Hepatocyte (in vitro differentiated cells): Measurements from ENCODE around the gene SMAP2. TPM values are rescaled to one million over a fixed set of nuclear protein-coding genes. Genes with fewer than 3 reads are reported as not detected.

Source experiments
- DNase-seq: peaks from one replicate; pipeline ENCODE4 v3.0.0-alpha.2; 2016; ENCODE audit warnings: low spot score
- H2AFZ ChIP-seq: fragments of 200-600 bp; sonication (generic); 2 replicates; pipeline ENCODE4 v1.6.0; 2016; ENCODE audit warnings: antibody characterized with exemption, mild to moderate bottlenecking
- H3K27ac ChIP-seq: fragments of 200-600 bp; sonication (generic); 2 replicates; pipeline ENCODE4 v1.5.1; 2016; ENCODE audit warnings: mild to moderate bottlenecking
- H3K27me3 ChIP-seq: fragments of 200-600 bp; sonication (generic); 2 replicates; pipeline ENCODE4 v1.6.1; 2016
- H3K36me3 ChIP-seq: fragments of 200-600 bp; sonication (generic); replicated peaks from 2 replicates; pipeline ENCODE4 v1.5.1; 2016; ENCODE audit warnings: low read depth; ENCODE audit not compliant: insufficient read depth
- H3K4me1 ChIP-seq: fragments of 200-600 bp; sonication (generic); 2 replicates; pipeline ENCODE4 v1.5.1; 2016; ENCODE audit warnings: mild to moderate bottlenecking, moderate library complexity; ENCODE audit not compliant: insufficient read depth
- H3K4me2 ChIP-seq: fragments of 200-600 bp; sonication (generic); 2 replicates; pipeline ENCODE4 v1.6.0; 2016
- H3K4me3 ChIP-seq: fragments of 200-600 bp; sonication (generic); 2 replicates; pipeline ENCODE4 v1.5.1; 2016; ENCODE audit warnings: mild to moderate bottlenecking
- H3K79me2 ChIP-seq: fragments of 200-600 bp; sonication (generic); 2 replicates; pipeline ENCODE4 v1.6.0; 2017; ENCODE audit warnings: mild to moderate bottlenecking
- H3K9me2 ChIP-seq: fragments of 200-600 bp; sonication (generic); replicated peaks from 2 replicates; pipeline ENCODE4 v1.6.0; 2017; ENCODE audit warnings: mild to moderate bottlenecking; ENCODE audit not compliant: insufficient read depth
- H3K9me3 ChIP-seq: fragments of 200-600 bp; sonication (generic); 2 replicates; pipeline ENCODE4 v1.5.1; 2016; ENCODE audit warnings: low read depth, mild to moderate bottlenecking
- H4K20me1 ChIP-seq: fragments of 200-600 bp; sonication (generic); 2 replicates; pipeline ENCODE4 v1.6.0; 2016; ENCODE audit warnings: mild to moderate bottlenecking; ENCODE audit not compliant: insufficient read depth, poor library complexity, severe bottlenecking
- EZH2 ChIP-seq: fragments of 200-600 bp; sonication (generic); IDR thresholded peaks from 2 replicates; pipeline ENCODE4 v1.6.1; 2016; ENCODE audit warnings: antibody characterized with exemption, mild to moderate bottlenecking, borderline replicate concordance
- EZH2phosphoT487 ChIP-seq: fragments of 200-600 bp; sonication (generic); IDR thresholded peaks from one replicate; pipeline ENCODE4 v1.6.1; 2018; ENCODE audit warnings: antibody characterized with exemption, mild to moderate bottlenecking, low read depth, moderate library complexity; ENCODE audit not compliant: unreplicated experiment, severe bottlenecking
- WGBS: methylation state at CpG from one replicate; pipeline ENCODE4 v1.1.6; 2016; ENCODE audit warnings: low lambda C conversion rate; ENCODE audit errors: missing lambda C conversion rate; 5-methylcytosine and 5-hydroxymethylcytosine counted together
- polyA plus RNA-seq: library from polyadenylated mRNA; unstranded; fragments of >200 nt; fragmentation: Nextera tagmentation; extraction: Ambion mirVana; gene quantifications from 2 replicates; pipeline ENCODE4 v1.2.1, GENCODE V29; 2016
- total RNA-seq: library from RNA; depleted of rRNA; stranded (reverse); fragments of >200 nt; gene quantifications from 2 replicates; pipeline ENCODE4 v1.2.3, GENCODE V29; 2014
- TF ChIP-seq, protein P1 (sequence below): fragments of 200-600 bp; sonication (generic); IDR thresholded peaks from 2 replicates; pipeline ENCODE4 v1.5.1; 2016; ENCODE audit warnings: antibody characterized with exemption, mild to moderate bottlenecking; ENCODE audit not compliant: poor library complexity

Gene SMAP2
- total and polyA plus RNA-seq, 2 experiments from 2014 or later = 22.9 to 23.1 TPM

DNA sequence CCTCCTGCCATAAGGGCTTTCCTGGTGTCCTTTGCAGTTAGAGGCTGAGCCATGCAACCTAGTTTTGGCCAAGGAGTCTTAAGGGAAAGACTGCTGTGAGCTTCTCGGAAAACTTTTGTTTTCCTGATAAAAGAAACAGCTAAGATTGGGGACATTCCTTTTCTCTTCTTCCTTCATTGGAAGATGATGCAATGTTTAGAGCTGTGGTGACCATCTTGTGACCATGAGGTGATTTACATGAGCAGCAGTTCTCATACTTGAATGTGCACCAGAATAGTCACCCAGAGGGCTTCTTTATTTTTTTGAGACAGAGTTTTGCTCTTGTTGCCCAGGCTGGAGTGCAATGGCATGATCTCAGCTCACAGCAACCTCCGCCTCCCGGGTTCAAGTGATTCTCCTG lies 20.4 kb upstream of the SMAP2 start:
- Histone ChIP-seq H2AFZ (no peak overlapping the region), H3K9me2 (no peaks in the 10 kb centered on the region), H3K27ac (no peak overlapping the region), H4K20me1 (no peaks in the 10 kb centered on the region), H3K9me3 (no peaks in the 10 kb centered on the region), H3K27me3 (no peaks in the 10 kb centered on the region), H3K4me3 (no peak overlapping the region), H3K36me3 (no peaks in the 10 kb centered on the region), H3K79me2 (no peaks in the 10 kb centered on the region), H3K4me2 (no peak overlapping the region), H3K4me1 (no peaks in the 10 kb centered on the region)
- 95% methylated on average over 3 of the region's 3 CpGs for WGBS
- TF ChIP-seq EZH2phosphoT487 = no peak
- no peak for TF ChIP-seq EZH2
- TF ChIP-seq, protein P1, sequence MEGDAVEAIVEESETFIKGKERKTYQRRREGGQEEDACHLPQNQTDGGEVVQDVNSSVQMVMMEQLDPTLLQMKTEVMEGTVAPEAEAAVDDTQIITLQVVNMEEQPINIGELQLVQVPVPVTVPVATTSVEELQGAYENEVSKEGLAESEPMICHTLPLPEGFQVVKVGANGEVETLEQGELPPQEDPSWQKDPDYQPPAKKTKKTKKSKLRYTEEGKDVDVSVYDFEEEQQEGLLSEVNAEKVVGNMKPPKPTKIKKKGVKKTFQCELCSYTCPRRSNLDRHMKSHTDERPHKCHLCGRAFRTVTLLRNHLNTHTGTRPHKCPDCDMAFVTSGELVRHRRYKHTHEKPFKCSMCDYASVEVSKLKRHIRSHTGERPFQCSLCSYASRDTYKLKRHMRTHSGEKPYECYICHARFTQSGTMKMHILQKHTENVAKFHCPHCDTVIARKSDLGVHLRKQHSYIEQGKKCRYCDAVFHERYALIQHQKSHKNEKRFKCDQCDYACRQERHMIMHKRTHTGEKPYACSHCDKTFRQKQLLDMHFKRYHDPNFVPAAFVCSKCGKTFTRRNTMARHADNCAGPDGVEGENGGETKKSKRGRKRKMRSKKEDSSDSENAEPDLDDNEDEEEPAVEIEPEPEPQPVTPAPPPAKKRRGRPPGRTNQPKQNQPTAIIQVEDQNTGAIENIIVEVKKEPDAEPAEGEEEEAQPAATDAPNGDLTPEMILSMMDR = no peak
- no peak for DNase-seq

DNA sequence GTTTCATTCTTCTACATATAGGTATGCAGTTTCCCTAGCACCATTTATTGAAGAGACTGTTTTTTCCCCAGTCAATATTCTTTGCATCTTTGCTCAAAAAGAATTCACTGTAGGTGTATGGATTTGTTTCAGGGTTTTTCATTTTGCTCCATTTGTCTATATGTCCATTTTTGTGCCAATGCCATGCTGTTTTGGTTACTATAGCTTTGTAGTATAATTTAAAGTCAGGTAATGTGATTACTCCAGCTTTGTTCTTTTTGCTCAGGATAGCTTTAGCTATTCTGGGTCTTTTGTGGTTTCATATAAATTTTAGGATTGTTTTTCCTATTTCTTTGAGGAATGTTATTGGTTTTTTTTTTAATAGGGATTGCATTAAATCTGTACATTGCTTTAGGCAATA lies 15.9 kb upstream of the SMAP2 start:
- TF ChIP-seq, protein P1 = no peak
- TF ChIP-seq EZH2 = no peak
- TF ChIP-seq EZH2phosphoT487 = no peak
- no peaks in the 10 kb centered on the region for H3K27me3 ChIP-seq
- no peaks in the 10 kb centered on the region for H3K4me1 ChIP-seq
- no peaks in the 10 kb centered on the region for H3K9me3 ChIP-seq
- no peaks in the 10 kb centered on the region for H4K20me1 ChIP-seq
- H3K79me2 ChIP-seq = no peaks in the 10 kb centered on the region
- no peaks in the 10 kb centered on the region for H3K36me3 ChIP-seq
- no peak overlapping the region for H3K4me3 ChIP-seq
- no peak overlapping the region for H3K27ac ChIP-seq
- no peak overlapping the region for H2AFZ ChIP-seq
- no peak overlapping the region for H3K4me2 ChIP-seq
- H3K9me2 ChIP-seq = no peaks in the 10 kb centered on the region
- no peak for DNase-seq

DNA sequence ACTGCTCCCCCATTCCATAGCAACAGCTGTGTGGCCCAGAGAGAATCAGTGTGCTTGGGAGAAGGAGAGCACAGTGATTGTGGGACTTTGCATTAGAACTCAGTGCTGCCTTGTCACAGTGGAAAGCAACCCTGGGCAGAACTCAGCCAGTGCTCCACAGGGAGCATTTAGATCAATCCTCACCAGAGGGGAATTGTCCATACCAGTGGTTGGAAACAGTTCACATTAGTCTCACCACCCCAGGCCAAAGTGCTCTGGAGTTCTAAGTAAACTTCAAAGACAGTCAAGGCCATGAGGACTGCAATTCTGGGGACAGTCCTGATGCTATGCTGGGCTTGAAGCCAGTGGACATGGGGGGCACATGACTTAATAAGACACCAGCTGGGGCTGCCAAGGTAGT lies 12.9 kb upstream of the SMAP2 start:
- no peak overlapping the region for H3K4me2 ChIP-seq
- no peak for DNase-seq
- H3K36me3 ChIP-seq = no peaks in the 10 kb centered on the region
- H3K9me3 ChIP-seq = no peaks in the 10 kb centered on the region
- H3K4me3 ChIP-seq = no peak overlapping the region
- no peak for TF ChIP-seq EZH2phosphoT487
- no peak for TF ChIP-seq EZH2
- TF ChIP-seq, protein P1 = no peak
- no peaks in the 10 kb centered on the region for H3K4me1 ChIP-seq
- H2AFZ ChIP-seq = no peak overlapping the region
- no peaks in the 10 kb centered on the region for H3K27me3 ChIP-seq
- H3K9me2 ChIP-seq = no peaks in the 10 kb centered on the region
- H4K20me1 ChIP-seq = no peaks in the 10 kb centered on the region
- H3K79me2 ChIP-seq = no peaks in the 10 kb centered on the region
- H3K27ac ChIP-seq = no peak overlapping the region

DNA sequence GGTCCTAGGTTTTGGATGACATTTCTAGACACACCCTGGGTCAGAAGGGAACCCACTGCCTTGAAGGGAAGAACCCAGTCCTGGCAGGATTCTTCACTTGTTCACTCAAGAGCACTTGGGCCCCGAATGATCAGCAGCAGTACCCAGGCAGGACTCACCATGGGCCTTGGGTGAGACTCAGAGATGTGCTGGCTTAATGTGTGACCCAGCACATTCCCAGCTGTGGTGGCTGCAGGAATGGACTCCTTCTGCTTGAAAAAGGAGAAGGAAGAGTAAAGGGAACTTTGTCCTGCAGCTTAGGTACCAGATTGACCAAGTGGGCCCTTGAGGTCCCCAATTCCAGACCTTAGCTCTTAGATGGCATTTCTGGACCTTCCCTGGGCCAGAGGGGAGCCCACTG lies 12.3 kb upstream of the SMAP2 start:
- H3K27me3 ChIP-seq = no peaks in the 10 kb centered on the region
- H3K4me1 ChIP-seq = no peaks in the 10 kb centered on the region
- no peaks in the 10 kb centered on the region for H4K20me1 ChIP-seq
- H3K4me2 ChIP-seq = no peak overlapping the region
- no peak overlapping the region for H3K4me3 ChIP-seq
- no peak overlapping the region for H2AFZ ChIP-seq
- no peak overlapping the region for H3K27ac ChIP-seq
- no peaks in the 10 kb centered on the region for H3K36me3 ChIP-seq
- H3K79me2 ChIP-seq = no peaks in the 10 kb centered on the region
- DNase-seq = no peak
- no peaks in the 10 kb centered on the region for H3K9me3 ChIP-seq
- WGBS = 82% methylated on average over 1 of the region's 1 CpG
- TF ChIP-seq, protein P1 = no peak
- TF ChIP-seq EZH2phosphoT487 = no peak
- TF ChIP-seq EZH2 = no peak
- no peaks in the 10 kb centered on the region for H3K9me2 ChIP-seq
